Parathyroid adenoma (tissue), 2 donors: Measurements from ENCODE around the gene M1AP.

ENCODE experiments used
- H2AFZ ChIP-seq: fragments of 300-600 bp; sonication (generic); one replicate; pipeline ENCODE4 v1.7.0; 2017; ENCODE audit warnings: antibody characterized with exemption, mild to moderate bottlenecking
- H3K27ac ChIP-seq: fragments of 300-600 bp; sonication (generic); one replicate; pipeline ENCODE4 v1.7.0; 2017
- H3K27me3 ChIP-seq: fragments of 300-600 bp; sonication (generic); one replicate; pipeline ENCODE4 v1.7.0; 2017; ENCODE audit warnings: low read length; ENCODE audit not compliant: control insufficient read depth, insufficient read depth
- H3K36me3 ChIP-seq: fragments of 300-600 bp; sonication (generic); one replicate; pipeline ENCODE4 v1.7.0; 2017; ENCODE audit warnings: low read length; ENCODE audit not compliant: control insufficient read depth, insufficient read depth
- H3K4me1 ChIP-seq: fragments of 300-600 bp; sonication (generic); one replicate; pipeline ENCODE4 v1.7.0; 2017; ENCODE audit warnings: control low read depth
- H3K4me2 ChIP-seq: fragments of 300-600 bp; sonication (generic); one replicate; pipeline ENCODE4 v1.7.0; 2017; ENCODE audit warnings: low read length
- H3K4me3 ChIP-seq: fragments of 300-600 bp; sonication (generic); one replicate; pipeline ENCODE4 v1.7.0; 2017; ENCODE audit warnings: low read depth, low read length
- H3K79me2 ChIP-seq: fragments of 300-600 bp; sonication (generic); one replicate; pipeline ENCODE4 v1.7.0; 2017; ENCODE audit warnings: control low read depth
- H3K9ac ChIP-seq: fragments of 300-600 bp; sonication (generic); one replicate; pipeline ENCODE4 v1.7.0; 2017; ENCODE audit warnings: mild to moderate bottlenecking
- H3K9me3 ChIP-seq: fragments of 300-600 bp; sonication (generic); one replicate; pipeline ENCODE4 v1.7.0; 2017; ENCODE audit warnings: low read length; ENCODE audit not compliant: control insufficient read depth
- TF ChIP-seq, protein P1 (sequence below): fragments of 300-600 bp; sonication (generic); IDR thresholded peaks from one replicate; pipeline ENCODE4 v1.7.0; 2017; ENCODE audit warnings: antibody characterized with exemption, mild to moderate bottlenecking
- donor health status: primary hyperparathyroidism.

Gene M1AP

DNA sequence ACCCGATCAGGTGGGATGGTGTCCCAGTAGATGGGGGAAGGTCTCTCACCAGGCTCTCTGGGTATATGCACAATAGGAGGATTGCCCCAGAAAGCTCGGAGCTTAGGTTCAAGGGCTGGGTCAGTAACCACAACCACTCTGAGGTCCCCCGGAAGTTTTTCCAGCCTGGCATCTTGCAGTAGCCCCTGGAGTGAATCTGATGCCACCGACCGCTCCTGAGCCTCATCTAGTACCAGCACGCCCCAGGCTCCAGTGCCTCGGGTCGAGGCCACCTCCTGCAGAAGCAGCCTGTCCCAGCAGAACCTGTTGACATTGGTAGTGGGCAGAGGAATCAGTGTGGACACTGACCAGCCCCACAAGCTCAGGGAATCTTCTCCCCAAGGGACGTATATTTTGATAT lies 124.1 kb downstream of the M1AP start:
- Histone ChIP-seq H3K36me3 (no peaks in the 10 kb centered on the region), H3K4me2 (no peak overlapping the region), H2AFZ (no peak overlapping the region), H3K27me3 (no peaks in the 10 kb centered on the region), H3K9me3 (no peaks in the 10 kb centered on the region), H3K4me3 (no peak overlapping the region), H3K9ac (no peak overlapping the region), H3K79me2 (peaks cover 6% of the 10 kb centered on the region), H3K4me1 (peaks cover 5% of the 10 kb centered on the region), H3K27ac (no peak overlapping the region)
- TF ChIP-seq, protein P1, sequence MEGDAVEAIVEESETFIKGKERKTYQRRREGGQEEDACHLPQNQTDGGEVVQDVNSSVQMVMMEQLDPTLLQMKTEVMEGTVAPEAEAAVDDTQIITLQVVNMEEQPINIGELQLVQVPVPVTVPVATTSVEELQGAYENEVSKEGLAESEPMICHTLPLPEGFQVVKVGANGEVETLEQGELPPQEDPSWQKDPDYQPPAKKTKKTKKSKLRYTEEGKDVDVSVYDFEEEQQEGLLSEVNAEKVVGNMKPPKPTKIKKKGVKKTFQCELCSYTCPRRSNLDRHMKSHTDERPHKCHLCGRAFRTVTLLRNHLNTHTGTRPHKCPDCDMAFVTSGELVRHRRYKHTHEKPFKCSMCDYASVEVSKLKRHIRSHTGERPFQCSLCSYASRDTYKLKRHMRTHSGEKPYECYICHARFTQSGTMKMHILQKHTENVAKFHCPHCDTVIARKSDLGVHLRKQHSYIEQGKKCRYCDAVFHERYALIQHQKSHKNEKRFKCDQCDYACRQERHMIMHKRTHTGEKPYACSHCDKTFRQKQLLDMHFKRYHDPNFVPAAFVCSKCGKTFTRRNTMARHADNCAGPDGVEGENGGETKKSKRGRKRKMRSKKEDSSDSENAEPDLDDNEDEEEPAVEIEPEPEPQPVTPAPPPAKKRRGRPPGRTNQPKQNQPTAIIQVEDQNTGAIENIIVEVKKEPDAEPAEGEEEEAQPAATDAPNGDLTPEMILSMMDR = no peak

DNA sequence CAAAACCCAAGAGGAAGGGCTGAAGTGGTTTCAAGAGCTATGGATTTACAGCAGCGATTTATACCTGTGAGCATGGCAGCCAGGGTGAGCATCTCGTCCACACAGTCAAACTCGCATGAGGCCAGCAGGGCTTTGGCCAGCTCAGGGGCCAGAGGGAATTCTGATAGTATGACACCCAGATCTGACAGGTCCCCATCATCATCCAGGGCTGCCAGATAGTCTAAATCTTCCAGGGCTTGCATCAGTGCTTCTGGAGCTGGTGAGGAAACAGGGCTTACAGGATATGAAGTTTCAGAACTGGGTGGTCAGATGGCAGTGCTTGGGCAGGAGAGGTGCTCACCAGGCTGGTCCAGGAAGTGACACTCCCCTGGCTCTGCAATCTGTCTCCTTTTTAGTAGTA lies 125.6 kb downstream of the M1AP start:
- no peak overlapping the region for H3K27ac ChIP-seq
- TF ChIP-seq, protein P1 = no peak
- H3K36me3 ChIP-seq = no peaks in the 10 kb centered on the region
- H3K4me3 ChIP-seq = no peak overlapping the region
- H3K27me3 ChIP-seq = no peaks in the 10 kb centered on the region
- no peak overlapping the region for H3K4me2 ChIP-seq
- H3K9me3 ChIP-seq = no peaks in the 10 kb centered on the region
- no peak overlapping the region for H2AFZ ChIP-seq
- H3K79me2 ChIP-seq = no peaks in the 10 kb centered on the region
- H3K4me1 ChIP-seq = no peaks in the 10 kb centered on the region
- no peak overlapping the region for H3K9ac ChIP-seq

DNA sequence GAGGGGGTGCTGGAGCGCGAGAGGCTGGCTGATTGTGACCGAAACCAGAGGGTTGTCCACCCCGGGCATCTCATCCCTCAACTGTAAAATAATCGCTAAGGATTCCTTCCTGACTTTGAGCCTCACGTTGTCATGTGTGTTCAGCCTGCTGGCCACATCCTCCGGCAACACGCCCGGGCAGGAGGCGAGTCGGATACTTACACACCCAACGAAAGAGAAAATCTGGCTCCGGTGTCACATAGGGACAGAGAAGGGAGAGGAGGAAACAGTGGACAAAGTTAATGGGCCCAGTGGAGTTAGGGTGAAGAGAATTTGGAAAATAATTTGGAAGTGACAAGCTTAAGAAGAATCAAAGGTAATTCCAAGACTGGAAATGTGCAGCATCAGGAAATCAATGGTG lies 131.5 kb downstream of the M1AP start:
- TF ChIP-seq, protein P1 = no peak
- peak overlapping the region; percentile 61 for H3K4me2 ChIP-seq
- no peaks in the 10 kb centered on the region for H3K79me2 ChIP-seq
- H3K27ac ChIP-seq = no peak overlapping the region
- no peak overlapping the region for H3K9ac ChIP-seq
- H3K36me3 ChIP-seq = no peaks in the 10 kb centered on the region
- H3K27me3 ChIP-seq = no peaks in the 10 kb centered on the region
- H3K4me3 ChIP-seq = peak overlapping the region; percentile 46
- peak overlapping the region; percentile 62 for H2AFZ ChIP-seq
- H3K4me1 ChIP-seq = no peaks in the 10 kb centered on the region
- no peaks in the 10 kb centered on the region for H3K9me3 ChIP-seq

DNA sequence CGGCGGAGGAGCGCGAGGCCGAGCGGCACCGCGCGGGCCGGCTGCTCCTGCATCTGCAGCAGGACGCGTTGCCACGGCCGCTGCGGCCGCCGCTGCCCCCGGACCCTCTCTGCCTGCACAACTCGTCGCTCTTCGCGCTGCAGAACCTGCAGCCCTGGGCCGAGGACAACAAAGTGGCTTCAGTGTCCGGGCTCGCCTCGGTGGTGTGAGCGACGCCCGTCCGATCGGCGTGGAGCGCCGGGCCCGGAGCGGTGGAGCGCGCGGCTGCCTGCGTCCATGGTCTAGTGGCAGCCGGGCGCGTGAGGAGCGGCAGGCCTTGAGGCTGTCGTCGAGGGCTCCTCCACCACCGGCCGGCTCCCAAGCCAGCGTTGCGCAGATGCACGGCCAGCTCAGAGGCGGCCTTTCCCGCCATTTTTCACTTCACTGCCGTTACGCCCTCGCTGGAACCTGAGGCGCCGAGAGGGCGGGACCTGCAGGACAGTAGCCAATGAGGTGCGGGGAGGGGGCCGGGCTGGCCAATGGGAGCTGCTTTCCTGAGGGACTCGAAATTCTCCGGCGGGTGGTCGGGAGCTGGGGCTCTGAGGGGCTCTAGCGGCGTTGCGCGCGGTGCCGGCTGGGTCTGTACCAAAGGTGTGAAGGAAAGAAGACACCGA lies 132.0 kb downstream of the M1AP start:
- Histone ChIP-seq H3K9me3 (no peaks in the 10 kb centered on the region), H3K79me2 (no peaks in the 10 kb centered on the region), H3K27me3 (no peaks in the 10 kb centered on the region), H3K27ac (no peak overlapping the region), H3K36me3 (no peaks in the 10 kb centered on the region), H3K4me2 (peak overlapping the region; percentile 61), H2AFZ (peak overlapping the region; percentile 62), H3K9ac (no peak overlapping the region), H3K4me1 (no peaks in the 10 kb centered on the region), H3K4me3 (peak overlapping the region; percentile 46)
- TF ChIP-seq, protein P1 = no peak
